ENCODE measurements around the gene ZNF470.

The ZNF470 gene

GRCh38 chr19:56567274-56568120 is at the start of gene ZNF470:
TSS of gene ZNF470 (plus strand) at chr19:56567468. CDS start at chr19:56570312, 2,844 bp downstream.
- peak within 1 kb of the TSS; percentile 69 for H3K4me3 ChIP-seq (ENCODE audit: control insufficient read depth, low read depth, low read length)
- no peak for TF ChIP-seq CTCF (IDR thresholded peaks at IDR 0.05; ENCODE audit: control insufficient read depth, insufficient read depth, low read depth, low read length, missing control alignments)
- DNase-seq (ENCODE audit: low read depth), result peak; percentile 45

GRCh38 chr19:56525214-56525860 is 41.9 kb upstream of the ZNF470 start:
- no peak for DNase-seq (ENCODE audit: low read depth)
- no peak for TF ChIP-seq CTCF (IDR thresholded peaks at IDR 0.05; ENCODE audit: control insufficient read depth, insufficient read depth, low read depth, low read length, missing control alignments)
- H3K4me3 ChIP-seq (ENCODE audit: control insufficient read depth, low read depth, low read length), result no peak overlapping the region

- no peak overlapping the region; the same call in 1 of the 2 replicates for H3K4me3 ChIP-seq (ENCODE audit: control insufficient read depth, low read depth, low read length)
- no peak for DNase-seq (ENCODE audit: low read depth)
- no peak for TF ChIP-seq CTCF (IDR thresholded peaks at IDR 0.05; ENCODE audit: control insufficient read depth, insufficient read depth, low read depth, low read length, missing control alignments)
Observed at GRCh38 chr19:56537442-56537841, 29.8 kb upstream of the ZNF470 start.

GRCh38 chr19:56538254-56538760 is 29.0 kb upstream of the ZNF470 start:
- peak; percentile 42 for DNase-seq (ENCODE audit: low read depth)
- no peak for TF ChIP-seq CTCF (IDR thresholded peaks at IDR 0.05; ENCODE audit: control insufficient read depth, insufficient read depth, low read depth, low read length, missing control alignments)
- peak overlapping the region; percentile 83 for H3K4me3 ChIP-seq (ENCODE audit: control insufficient read depth, low read depth, low read length)

- no peak for TF ChIP-seq CTCF (IDR thresholded peaks at IDR 0.05; ENCODE audit: control insufficient read depth, insufficient read depth, low read depth, low read length, missing control alignments)
- H3K4me3 ChIP-seq (ENCODE audit: control insufficient read depth, low read depth, low read length), result peak within 1 kb of the TSS; percentile 83
- no peak for DNase-seq (ENCODE audit: low read depth)
Observed at GRCh38 chr19:56538761-56539263, 28.5 kb upstream of the ZNF470 start, which contains the start of gene ZFP28. TSS of gene ZFP28 (plus strand) at chr19:56538948. CDS start at chr19:56539019, 71 bp downstream.

- no peak for DNase-seq (ENCODE audit: low read depth)
- H3K4me3 ChIP-seq (ENCODE audit: control insufficient read depth, low read depth, low read length), result no peak overlapping the region
- TF ChIP-seq CTCF (IDR thresholded peaks at IDR 0.05; ENCODE audit: control insufficient read depth, insufficient read depth, low read depth, low read length, missing control alignments), result no peak
Observed at GRCh38 chr19:56543776-56544175, 23.5 kb upstream of the ZNF470 start.

All from AG09309 (cell line).